Naive B cell (primary cell): ENCODE results near the gene HEY2. TPM values are rescaled to one million over a fixed set of nuclear protein-coding genes. Genes with fewer than 3 reads are reported as not detected.
"Not testable (repeated sequence)": the region's sequence is repeated elsewhere in the genome, so short reads cannot be mapped to it uniquely, and the experiment has no call there.

ENCODE experiments used
- ATAC-seq, 2 donors: fragments of 150-1000 bp; cut with Tn5 transposase; 2 replicates each; pipeline ENCODE4 v1.10.0; 2021; ENCODE audit warnings: low read depth in 2 of 2, mild to moderate bottlenecking in 2 of 2, moderate library complexity in 2 of 2
- DNase-seq: peaks from one replicate; pipeline ENCODE4 v3.0.0; 2022
- H3K27ac Mint-ChIP-seq, 6 donors: one replicate each; pipeline ENCODE4 v1.8.0; 2020 to 2022; ENCODE audit warnings: mild to moderate bottlenecking in 6 of 6, mixed read lengths in 6 of 6, moderate library complexity in 5 of 6, inconsistent platforms in 2 of 6
- H3K27me3 Mint-ChIP-seq, 3 donors: one replicate each; pipeline ENCODE4 v1.8.0; 2021 to 2022; ENCODE audit warnings: mixed read lengths in 3 of 3, mild to moderate bottlenecking in 1 of 3
- H3K36me3 Mint-ChIP-seq, 2 donors: one replicate each; pipeline ENCODE4 v1.8.0; 2020 to 2022; ENCODE audit warnings: mixed read lengths in 2 of 2, inconsistent platforms in 1 of 2, mild to moderate bottlenecking in 1 of 2
- H3K4me1 Mint-ChIP-seq, 3 donors: one replicate each; pipeline ENCODE4 v1.8.0; 2020 to 2022; ENCODE audit warnings: mixed read lengths in 3 of 3, inconsistent platforms in 1 of 3, mild to moderate bottlenecking in 1 of 3, moderate library complexity in 1 of 3
- H3K4me3 Mint-ChIP-seq, 8 donors: one replicate each; pipeline ENCODE4 v1.8.0; 2020 to 2022; ENCODE audit warnings: mild to moderate bottlenecking in 8 of 8, mixed read lengths in 8 of 8, moderate library complexity in 8 of 8, inconsistent platforms in 2 of 8
- H3K9me3 Mint-ChIP-seq, 7 donors: one replicate each; pipeline ENCODE4 v1.8.0; 2020 to 2022; ENCODE audit warnings: mixed read lengths in 7 of 7, mild to moderate bottlenecking in 5 of 7, inconsistent platforms in 2 of 7, moderate library complexity in 1 of 7
- polyA plus RNA-seq, 6 donors: library from polyadenylated mRNA; unstranded; fragments of 300-500 nt; fragmentation: Illumina TruSeq; gene quantifications; one replicate each; pipeline ENCODE4 v1.2.3, GENCODE V29; 2021; ENCODE audit warnings: low read depth in 6 of 6

Gene HEY2
- polyA plus RNA-seq, 6 donors from 2014 or later: 0.17 to 0.48 (median 0.29) TPM; not detected in 3

DNA sequence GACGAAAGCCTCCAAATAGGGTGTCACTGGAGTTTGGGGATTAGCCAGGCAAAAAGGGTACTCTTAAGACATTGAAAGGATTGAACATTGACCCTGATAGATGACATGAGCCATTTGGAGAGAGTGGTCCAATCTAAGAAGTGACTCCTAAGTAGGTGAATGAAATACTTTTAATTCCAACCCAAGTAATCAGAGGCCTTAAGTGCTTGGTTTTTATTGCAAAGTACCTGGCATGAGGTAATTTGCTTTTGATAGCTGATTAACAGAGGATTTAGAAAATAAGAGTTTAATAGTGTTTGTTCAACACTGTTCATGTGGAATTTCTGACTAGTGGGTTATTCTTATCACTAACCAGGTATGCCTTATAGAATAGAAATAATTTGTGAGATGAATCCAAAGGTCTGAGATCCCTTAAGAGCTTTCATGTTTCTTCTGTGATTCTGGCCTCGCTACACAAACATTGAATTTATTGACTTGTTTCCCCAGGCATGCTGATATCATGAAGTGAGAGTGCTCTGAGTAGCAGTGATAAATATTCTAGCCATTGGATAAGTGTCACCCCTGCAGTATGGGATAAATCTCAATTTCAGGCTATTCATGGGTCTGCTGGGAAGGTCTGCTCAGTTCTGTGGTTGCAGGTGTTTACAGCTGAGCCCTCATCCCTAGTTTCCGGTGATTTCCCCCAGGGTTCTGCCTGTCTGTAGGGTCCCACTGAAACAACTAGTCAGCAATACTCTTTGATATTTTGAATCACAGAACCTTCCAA lies 47.9 kb downstream of the HEY2 start:
- H3K36me3 Mint-ChIP-seq: no peaks in the 10 kb centered on the region
- peak overlapping the region in 1 of 6 donors; percentile 80 for H3K27ac Mint-ChIP-seq
- peaks cover 0 to 9% (median 3%) of the 10 kb centered on the region in 3 donors for H3K27me3 Mint-ChIP-seq
- DNase-seq: no peak
- no peak for ATAC-seq
- no peaks in the 10 kb centered on the region for H3K9me3 Mint-ChIP-seq
- peak overlapping the region in 5 of 8 donors; percentile 23 to 72 (median 65) for H3K4me3 Mint-ChIP-seq
- H3K4me1 Mint-ChIP-seq: peaks cover 24 to 29% (median 27%) of the 10 kb centered on the region in 3 donors

DNA sequence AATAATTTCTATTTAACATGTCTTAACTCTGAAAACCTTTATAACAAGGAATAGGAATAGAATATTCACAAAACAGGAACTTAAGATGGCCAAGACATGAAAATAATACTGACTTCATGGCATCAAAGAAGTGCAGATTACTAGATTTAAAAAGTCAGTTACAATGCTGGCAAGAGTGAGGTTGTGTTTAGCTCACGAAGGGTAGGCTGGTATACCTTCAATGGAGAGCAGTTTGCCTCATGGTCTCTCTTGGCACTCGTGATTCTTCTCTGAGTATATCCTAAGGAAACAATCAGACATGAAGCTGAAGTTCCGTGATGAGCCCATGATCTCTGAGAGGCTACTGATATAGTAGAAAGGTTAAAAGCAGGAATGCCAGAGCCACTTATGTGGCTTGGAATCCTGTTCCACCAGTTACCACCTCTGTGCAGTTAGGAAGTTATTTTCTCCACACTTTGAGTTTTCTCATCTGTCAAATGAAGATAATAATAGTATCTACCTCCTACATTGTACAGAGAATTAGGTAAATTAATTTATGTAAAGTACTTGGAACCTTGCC lies 48.5 kb downstream of the HEY2 start:
- H3K27me3 Mint-ChIP-seq: peaks cover 0 to 13% (median 4%) of the 10 kb centered on the region in 3 donors
- no peaks in the 10 kb centered on the region for H3K36me3 Mint-ChIP-seq
- peak overlapping the region in 1 of 6 donors; percentile 80 for H3K27ac Mint-ChIP-seq
- no peak for ATAC-seq
- H3K9me3 Mint-ChIP-seq: no peaks in the 10 kb centered on the region
- H3K4me3 Mint-ChIP-seq: peak overlapping the region in 5 of 8 donors; percentile 23 to 72 (median 65)
- no peak for DNase-seq
- H3K4me1 Mint-ChIP-seq: peaks cover 30 to 33% (median 31%) of the 10 kb centered on the region in 3 donors

DNA sequence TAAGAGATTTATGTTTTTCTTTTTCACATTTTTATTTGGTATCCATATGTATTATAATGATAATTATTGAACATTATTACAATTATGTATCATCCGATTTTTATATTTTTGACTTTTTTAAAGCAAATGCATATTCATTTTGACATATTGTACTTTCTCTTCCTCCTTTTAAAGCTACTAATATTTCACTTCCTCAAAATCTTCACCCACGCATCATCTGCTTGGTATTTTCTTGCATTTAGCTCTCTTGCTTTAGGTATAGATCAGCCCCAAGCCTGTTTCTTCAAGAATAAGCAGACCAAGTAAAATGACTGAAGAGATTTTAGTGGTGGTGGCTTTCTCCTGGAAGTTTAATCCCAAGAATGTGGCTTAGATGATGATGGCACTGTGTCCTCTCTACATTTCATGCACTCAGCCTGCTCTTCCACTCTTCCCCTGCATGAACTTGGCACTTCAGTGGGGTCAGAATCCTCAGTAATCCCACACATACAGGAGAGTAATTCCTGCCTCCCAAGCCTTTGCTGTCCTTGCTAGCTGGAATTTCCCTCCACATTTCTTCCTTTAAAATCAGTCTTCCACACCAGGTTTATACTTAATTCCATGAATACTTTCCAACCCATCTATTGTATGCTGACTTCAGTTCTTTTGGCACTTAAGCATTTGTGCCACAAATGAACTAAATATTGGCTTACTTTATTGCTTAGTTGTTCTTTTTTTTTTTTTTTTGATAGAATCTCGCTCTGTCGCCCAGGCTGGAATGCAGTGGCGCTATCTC lies 49.5 kb downstream of the HEY2 start:
- Mint-ChIP-seq H3K27ac (peak overlapping the region in 2 of 6 donors; percentile 22 to 66), H3K4me3 (peak overlapping the region in 7 of 8 donors; percentile 21 to 69 (median 44)), H3K9me3 (no peaks in the 10 kb centered on the region), H3K4me1 (peaks cover 34 to 38% (median 35%) of the 10 kb centered on the region in 3 donors), H3K36me3 (no peaks in the 10 kb centered on the region), H3K27me3 (peaks cover 0 to 14% (median 4%) of the 10 kb centered on the region in 3 donors)
- peak; percentile 71 for DNase-seq
- ATAC-seq: peak; percentile 99

DNA sequence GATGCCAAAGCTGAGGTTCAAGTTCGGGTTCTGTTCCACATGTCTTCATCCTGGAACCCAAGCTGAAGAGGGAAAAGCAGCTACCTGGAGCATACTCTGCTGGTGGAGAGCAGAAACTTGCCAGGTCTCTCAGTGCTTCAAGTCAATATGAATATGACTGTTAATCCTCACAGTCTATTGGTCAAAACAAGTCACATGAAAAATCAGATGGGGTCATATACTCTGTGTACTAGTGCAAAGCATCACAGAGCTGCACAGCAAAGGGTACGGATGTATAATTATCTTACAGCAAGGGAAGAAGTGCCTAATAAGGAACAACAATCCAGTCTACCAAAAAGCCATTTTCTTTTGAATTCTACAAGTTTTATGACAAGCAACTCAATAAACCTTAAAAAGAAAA lies 53.0 kb downstream of the HEY2 start:
- DNase-seq (no peak), ATAC-seq (no peak)
- H3K4me1 Mint-ChIP-seq: peaks cover 33 to 49% (median 48%) of the 10 kb centered on the region in 3 donors
- H3K4me3 Mint-ChIP-seq: no peak overlapping the region
- H3K27ac Mint-ChIP-seq: no peak overlapping the region
- no peaks in the 10 kb centered on the region for H3K36me3 Mint-ChIP-seq
- H3K27me3 Mint-ChIP-seq: peaks cover 0 to 8% (median 4%) of the 10 kb centered on the region in 3 donors
- no peaks in the 10 kb centered on the region for H3K9me3 Mint-ChIP-seq

DNA sequence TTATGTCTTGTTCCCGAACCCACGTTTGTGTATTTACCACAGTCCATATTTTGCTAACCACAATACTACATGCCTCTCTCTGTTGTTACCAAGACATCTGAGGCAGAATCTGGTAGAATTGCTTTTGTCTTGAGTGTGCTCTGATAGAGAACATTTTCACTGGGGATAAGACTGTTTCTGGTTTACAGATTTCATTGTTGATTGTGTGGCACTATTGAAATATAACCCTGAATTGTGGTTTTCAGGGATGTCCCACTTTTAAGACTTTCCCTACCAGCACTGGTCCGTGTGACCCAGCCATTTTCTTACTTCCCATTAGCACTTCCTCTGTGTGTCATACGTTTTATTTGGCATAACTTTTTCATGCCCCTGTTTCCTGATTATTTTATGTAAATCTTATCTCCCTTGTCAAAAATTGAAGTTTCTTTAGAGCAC lies 53.5 kb downstream of the HEY2 start:
- peak; percentile 23 to 27 for ATAC-seq
- H3K27ac Mint-ChIP-seq: peak overlapping the region in 1 of 6 donors; percentile 27

DNA sequence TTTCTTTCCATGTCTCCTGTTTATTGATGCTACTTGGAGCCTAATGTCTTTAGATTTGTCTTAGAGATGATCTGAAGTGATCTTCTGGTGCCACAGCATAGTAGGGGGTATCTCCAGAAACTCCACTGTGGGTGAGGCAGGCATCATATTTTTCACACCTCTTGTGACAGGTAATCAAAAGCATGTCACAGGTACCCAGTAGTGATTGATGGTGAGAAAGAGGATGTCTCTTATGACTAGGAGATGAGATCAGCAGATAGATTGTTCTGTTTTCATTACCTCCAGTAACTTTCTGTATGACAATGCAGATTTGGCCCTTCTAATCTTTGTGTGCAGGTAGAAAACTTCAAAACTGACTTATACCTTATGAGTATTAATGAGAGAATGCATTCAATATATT lies 54.8 kb downstream of the HEY2 start:
- ATAC-seq: no peak
- Mint-ChIP-seq H3K4me1 (peaks cover 36 to 53% (median 41%) of the 10 kb centered on the region in 3 donors), H3K27me3 (peaks cover 0 to 8% (median 4%) of the 10 kb centered on the region in 3 donors), H3K4me3 (no peak overlapping the region), H3K9me3 (no peaks in the 10 kb centered on the region), H3K27ac (no peak overlapping the region), H3K36me3 (no peaks in the 10 kb centered on the region)
- no peak for DNase-seq

More for the DNA sequence above, 53.5 kb downstream of the HEY2 start:
- Mint-ChIP-seq H3K9me3 (no peaks in the 10 kb centered on the region), H3K27me3 (peaks cover 0 to 8% (median 4%) of the 10 kb centered on the region in 3 donors), H3K36me3 (no peaks in the 10 kb centered on the region), H3K4me1 (peaks cover 31 to 48% (median 43%) of the 10 kb centered on the region in 3 donors), H3K4me3 (no peak overlapping the region)
- no peak for DNase-seq

DNA sequence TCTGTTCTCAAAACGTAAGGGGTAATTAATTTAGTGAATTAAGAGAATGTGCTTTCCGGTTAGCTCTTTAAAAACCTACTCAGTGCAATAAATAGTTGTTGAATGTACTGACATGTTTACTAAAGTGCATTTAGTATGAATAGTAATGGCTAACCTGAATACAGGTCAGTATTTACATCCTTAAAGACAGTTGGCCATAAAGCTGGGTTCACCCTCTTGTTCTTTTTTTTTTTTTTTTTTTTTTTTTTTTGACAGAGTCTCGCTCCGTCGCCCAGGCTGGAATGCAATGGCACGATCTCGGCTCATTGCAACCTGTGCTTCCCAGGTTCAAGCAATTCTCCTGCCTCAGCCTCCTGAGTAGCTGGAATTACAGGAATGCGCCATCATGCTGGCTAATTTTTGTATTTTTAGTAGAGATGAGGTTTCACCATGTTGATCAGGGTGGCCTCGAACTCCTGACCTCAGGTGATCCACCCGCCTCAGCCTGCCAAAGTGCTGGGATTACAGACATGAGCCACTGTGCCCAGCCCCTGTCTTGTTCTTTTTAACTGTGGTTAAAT lies 55.5 kb downstream of the HEY2 start:
- H3K27me3 Mint-ChIP-seq, H3K36me3 Mint-ChIP-seq, H3K4me3 Mint-ChIP-seq, H3K27ac Mint-ChIP-seq, H3K9me3 Mint-ChIP-seq, ATAC-seq, DNase-seq: not testable (repeated sequence)
- peaks cover 31 to 48% (median 38%) of the 10 kb centered on the region in 3 donors for H3K4me1 Mint-ChIP-seq

DNA sequence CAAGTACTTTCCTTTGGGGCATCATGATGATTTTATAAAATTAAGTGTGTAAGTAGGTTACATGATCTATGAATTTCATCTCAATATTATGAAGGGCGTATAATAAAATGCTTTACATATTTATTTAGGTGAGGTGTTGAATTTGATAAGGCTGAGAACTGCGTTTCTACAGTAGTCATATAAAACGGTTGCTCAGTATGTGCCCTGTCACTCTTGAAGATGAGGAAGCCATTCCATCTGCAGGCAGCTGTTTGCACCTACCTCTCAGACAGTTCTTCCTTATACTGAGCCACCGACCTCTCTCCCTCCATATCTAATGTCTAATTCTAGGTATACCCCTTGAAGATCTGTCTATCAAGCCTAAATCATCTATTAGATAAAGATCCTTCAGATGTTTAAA lies 57.4 kb downstream of the HEY2 start:
- Mint-ChIP-seq H3K4me3 (no peak overlapping the region), H3K9me3 (no peaks in the 10 kb centered on the region), H3K4me1 (peaks cover 38 to 58% (median 47%) of the 10 kb centered on the region in 3 donors), H3K27me3 (peaks cover 0 to 8% (median 4%) of the 10 kb centered on the region in 3 donors), H3K36me3 (no peaks in the 10 kb centered on the region), H3K27ac (peak overlapping the region in 1 of 6 donors; percentile 0)
- DNase-seq (no peak), ATAC-seq (no peak)

DNA sequence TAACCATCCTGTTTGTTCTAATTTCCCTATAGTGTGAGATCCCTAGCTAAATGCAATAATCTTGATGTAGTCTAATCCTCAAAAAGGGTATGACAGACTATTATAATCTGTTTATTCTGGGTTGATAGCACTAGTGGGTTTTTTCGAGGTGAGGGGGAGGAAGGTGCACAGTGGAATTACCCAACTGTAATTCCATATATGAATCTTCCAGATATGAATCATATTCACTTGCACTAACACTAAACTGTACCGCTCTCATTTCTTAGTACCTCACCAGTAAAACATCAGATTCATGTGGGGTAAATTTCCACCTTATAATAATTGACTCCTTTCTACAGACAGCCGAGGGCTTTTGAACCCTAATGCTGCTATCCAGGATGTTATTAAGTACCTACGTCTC lies 57.9 kb downstream of the HEY2 start:
- no peaks in the 10 kb centered on the region for H3K9me3 Mint-ChIP-seq
- H3K27ac Mint-ChIP-seq: peak overlapping the region in 1 of 6 donors; percentile 0
- no peak overlapping the region for H3K4me3 Mint-ChIP-seq
- peaks cover 0 to 5% (median under 1%) of the 10 kb centered on the region in 3 donors for H3K27me3 Mint-ChIP-seq
- H3K4me1 Mint-ChIP-seq: peaks cover 43 to 60% (median 51%) of the 10 kb centered on the region in 3 donors
- H3K36me3 Mint-ChIP-seq: no peaks in the 10 kb centered on the region
- DNase-seq (no peak), ATAC-seq (no peak)

DNA sequence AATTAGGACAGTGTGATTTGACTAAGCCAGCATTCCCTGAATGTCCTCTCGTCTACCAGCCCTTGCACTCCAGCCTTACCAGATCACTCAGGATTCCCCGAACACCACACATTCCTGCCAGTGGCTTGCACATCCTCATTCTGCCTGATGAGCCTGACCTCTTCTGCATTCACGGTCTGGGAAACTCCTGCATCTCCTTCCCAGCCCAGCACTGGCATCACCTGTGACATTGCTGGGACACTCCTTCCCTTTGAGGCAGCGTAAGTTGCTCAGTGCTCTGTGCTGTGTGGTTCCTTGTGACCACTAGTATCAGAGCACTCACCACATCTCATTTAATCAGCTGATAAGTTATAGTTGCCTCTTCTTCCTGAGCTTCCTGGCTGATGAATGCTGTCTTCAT lies 58.6 kb downstream of the HEY2 start:
- H3K4me3 Mint-ChIP-seq: peak overlapping the region in 1 of 8 donors; percentile 42
- no peaks in the 10 kb centered on the region for H3K36me3 Mint-ChIP-seq
- no peak overlapping the region for H3K27ac Mint-ChIP-seq
- no peaks in the 10 kb centered on the region for H3K9me3 Mint-ChIP-seq
- H3K27me3 Mint-ChIP-seq: peaks cover 0 to under 1% (median 0%) of the 10 kb centered on the region in 3 donors
- DNase-seq (no peak), ATAC-seq (no peak)
- peaks cover 46 to 61% (median 53%) of the 10 kb centered on the region in 3 donors for H3K4me1 Mint-ChIP-seq

DNA sequence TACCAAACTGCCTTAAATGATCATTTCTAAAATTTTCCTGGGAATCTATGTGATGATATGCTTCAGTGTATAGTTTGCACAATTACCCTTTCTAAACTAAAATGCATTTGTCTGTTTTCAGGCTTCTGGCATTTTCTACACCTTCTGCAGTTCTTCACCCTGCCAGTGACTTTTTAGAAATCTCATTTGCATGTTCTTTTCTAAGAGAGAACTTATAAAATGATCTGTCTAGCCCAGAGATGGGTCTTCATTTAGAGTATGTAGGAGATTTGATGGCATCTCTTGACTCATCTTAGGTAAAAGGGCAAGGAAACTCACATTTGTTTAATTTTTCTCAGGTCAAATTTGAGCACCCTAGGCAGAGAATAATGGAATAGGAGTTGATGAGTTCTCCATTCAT lies 59.2 kb downstream of the HEY2 start:
- H3K4me3 Mint-ChIP-seq: no peak overlapping the region
- DNase-seq: no peak
- no peaks in the 10 kb centered on the region for H3K9me3 Mint-ChIP-seq
- no peaks in the 10 kb centered on the region for H3K36me3 Mint-ChIP-seq
- no peaks in the 10 kb centered on the region for H3K27me3 Mint-ChIP-seq
- H3K27ac Mint-ChIP-seq: peak overlapping the region in 1 of 6 donors; percentile 53
- ATAC-seq: no peak
- H3K4me1 Mint-ChIP-seq: peaks cover 43 to 58% (median 50%) of the 10 kb centered on the region in 3 donors

DNA sequence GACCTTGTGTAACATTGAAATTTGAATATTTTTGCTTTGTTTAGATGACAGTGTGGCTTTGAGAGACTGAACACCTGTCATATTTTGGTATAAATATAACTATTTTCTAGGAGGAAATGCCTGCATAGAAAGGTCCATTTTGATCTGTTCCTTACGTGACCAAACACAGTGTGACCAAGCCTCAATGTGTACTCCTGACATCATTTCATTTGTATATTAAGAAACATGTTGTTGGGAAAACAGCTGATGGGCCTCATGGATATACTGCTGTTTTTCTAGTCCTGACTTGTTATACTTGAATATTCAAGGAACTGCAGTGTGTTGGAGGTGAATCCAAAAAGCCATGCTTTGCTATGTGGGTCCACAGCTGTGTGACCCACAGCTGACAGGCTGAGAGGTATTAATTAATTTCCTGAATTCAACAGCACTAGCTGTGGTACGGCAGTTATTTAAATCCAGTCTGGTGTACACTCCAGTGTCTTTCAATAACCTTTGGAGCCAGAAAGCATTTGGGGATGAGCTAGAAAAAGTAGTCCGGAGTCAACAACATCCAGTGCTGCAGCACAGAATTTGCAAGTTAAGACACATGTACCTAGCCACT lies 60.2 kb downstream of the HEY2 start:
- no peaks in the 10 kb centered on the region for H3K9me3 Mint-ChIP-seq
- H3K36me3 Mint-ChIP-seq: no peaks in the 10 kb centered on the region
- no peak for ATAC-seq
- no peak overlapping the region for H3K27ac Mint-ChIP-seq
- H3K4me3 Mint-ChIP-seq: no peak overlapping the region
- no peaks in the 10 kb centered on the region for H3K27me3 Mint-ChIP-seq
- H3K4me1 Mint-ChIP-seq: peaks cover 47 to 58% (median 52%) of the 10 kb centered on the region in 3 donors
- no peak for DNase-seq

DNA sequence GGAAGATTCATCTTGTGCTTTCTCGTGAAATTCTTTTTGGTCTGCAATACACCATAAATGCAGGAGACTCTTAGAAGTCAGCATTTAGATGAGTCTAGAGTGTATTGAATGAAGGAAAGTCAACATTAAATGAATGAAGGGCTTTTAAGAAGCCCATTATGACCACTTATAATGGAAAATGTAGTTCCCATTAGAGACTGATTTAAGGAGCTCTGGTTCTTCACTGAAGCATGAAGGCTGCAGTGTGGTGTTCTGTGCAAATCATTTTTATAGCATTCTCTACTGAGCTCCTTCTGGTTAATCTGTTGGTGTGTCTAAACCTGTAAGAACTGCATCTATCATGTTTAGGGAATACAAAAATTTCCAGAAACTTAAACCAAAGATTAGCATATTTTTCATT lies 61.0 kb downstream of the HEY2 start:
- Mint-ChIP-seq H3K36me3 (no peaks in the 10 kb centered on the region), H3K27me3 (no peaks in the 10 kb centered on the region), H3K9me3 (no peaks in the 10 kb centered on the region), H3K27ac (no peak overlapping the region), H3K4me1 (peaks cover 53 to 66% (median 59%) of the 10 kb centered on the region in 3 donors), H3K4me3 (no peak overlapping the region)
- no peak for DNase-seq
- ATAC-seq: no peak
